Subcutaneous adipose tissue (tissue), 4 donors: ENCODE measurements around the gene PACSIN3. TPM values are rescaled to one million over a fixed set of nuclear protein-coding genes. Genes with fewer than 3 reads are reported as not detected.

Experiments
- total RNA-seq, 4 donors: library from RNA; depleted of rRNA; stranded (reverse); fragments of >200 nt; gene quantifications; one replicate each; pipeline ENCODE4 v1.1.0, GENCODE V29; 2016
- TF ChIP-seq, protein P1 (sequence below): fragments of 450-650 bp; IDR thresholded peaks from one replicate; pipeline ENCODE4 v1.5.1; 2016; ENCODE audit warnings: low read depth, mild to moderate bottlenecking, control low read depth, antibody characterized with exemption, moderate library complexity

The PACSIN3 gene
- total RNA-seq, 4 donors from 2014 or later = 5.4 to 33.5 (median 9.7) TPM

DNA sequence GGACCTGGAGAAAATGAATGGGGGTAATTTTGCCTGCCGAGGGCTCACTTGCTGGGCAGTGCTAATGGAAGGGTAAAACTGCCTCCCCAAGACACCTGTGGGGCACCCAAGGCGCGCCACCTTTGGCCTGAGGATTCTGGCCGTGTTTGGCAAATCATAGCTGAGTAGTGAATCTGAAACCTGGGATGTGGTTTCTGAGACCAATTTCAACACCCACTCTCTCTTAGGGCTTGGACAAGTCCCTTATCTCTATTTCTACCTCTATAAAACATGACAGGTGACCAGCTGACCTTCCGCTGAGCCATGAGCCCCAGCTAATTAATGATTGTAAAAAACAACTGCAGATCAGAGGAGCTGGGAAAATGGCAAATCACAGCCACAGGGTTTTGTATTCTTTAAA, 1.5 kb upstream of the PACSIN3 start:
- TF ChIP-seq, protein P1, sequence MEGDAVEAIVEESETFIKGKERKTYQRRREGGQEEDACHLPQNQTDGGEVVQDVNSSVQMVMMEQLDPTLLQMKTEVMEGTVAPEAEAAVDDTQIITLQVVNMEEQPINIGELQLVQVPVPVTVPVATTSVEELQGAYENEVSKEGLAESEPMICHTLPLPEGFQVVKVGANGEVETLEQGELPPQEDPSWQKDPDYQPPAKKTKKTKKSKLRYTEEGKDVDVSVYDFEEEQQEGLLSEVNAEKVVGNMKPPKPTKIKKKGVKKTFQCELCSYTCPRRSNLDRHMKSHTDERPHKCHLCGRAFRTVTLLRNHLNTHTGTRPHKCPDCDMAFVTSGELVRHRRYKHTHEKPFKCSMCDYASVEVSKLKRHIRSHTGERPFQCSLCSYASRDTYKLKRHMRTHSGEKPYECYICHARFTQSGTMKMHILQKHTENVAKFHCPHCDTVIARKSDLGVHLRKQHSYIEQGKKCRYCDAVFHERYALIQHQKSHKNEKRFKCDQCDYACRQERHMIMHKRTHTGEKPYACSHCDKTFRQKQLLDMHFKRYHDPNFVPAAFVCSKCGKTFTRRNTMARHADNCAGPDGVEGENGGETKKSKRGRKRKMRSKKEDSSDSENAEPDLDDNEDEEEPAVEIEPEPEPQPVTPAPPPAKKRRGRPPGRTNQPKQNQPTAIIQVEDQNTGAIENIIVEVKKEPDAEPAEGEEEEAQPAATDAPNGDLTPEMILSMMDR = no peak

DNA sequence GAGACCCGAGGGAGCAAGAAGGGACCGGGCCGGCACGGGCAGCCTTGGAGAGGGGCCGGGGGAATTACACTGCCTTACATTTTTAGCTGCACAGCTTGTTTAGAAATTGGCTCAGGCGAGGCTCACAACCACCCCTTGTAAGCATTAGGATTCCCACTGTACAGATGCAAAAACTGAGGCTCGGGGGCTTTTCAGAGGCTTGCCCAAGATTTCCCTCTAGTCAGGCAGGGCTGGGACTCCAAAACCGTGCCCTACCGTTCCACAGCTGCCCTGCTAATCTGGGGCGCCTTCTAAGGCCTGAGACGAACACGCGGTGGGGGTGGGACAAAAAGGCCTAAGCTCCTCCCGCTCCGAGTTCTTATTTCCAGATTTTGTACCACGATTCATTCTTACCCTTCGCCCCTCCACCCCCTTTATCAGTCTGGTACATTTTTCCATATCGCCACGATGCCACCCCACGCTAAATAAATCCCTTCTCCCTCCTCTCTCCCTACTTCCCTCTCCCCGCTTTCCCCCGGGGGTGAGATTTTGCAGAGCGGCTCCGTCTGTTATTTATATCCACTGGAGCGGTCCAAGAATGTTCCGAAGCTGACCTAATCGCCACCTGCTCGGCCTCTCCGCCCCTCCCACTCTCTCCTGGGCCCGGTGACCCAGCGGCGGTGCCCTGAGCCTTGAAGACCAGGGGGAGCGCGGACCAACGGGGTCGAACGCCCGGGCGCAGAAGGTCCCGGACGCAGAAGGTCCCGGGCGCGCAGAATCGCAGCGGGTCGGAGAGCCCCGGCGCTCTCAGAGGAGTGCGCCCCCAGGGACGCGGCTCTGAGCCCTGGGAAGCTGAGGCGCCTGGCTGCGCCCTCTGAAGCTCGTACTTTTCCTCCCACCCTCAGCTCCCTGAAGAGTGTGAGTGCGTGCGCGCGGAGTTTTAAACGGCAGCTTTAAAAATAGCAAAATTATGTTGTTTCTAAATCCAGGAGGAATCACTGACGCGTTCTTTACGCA, 764 bp upstream of the PACSIN3 start:
- TF ChIP-seq, protein P1 = no peak

DNA sequence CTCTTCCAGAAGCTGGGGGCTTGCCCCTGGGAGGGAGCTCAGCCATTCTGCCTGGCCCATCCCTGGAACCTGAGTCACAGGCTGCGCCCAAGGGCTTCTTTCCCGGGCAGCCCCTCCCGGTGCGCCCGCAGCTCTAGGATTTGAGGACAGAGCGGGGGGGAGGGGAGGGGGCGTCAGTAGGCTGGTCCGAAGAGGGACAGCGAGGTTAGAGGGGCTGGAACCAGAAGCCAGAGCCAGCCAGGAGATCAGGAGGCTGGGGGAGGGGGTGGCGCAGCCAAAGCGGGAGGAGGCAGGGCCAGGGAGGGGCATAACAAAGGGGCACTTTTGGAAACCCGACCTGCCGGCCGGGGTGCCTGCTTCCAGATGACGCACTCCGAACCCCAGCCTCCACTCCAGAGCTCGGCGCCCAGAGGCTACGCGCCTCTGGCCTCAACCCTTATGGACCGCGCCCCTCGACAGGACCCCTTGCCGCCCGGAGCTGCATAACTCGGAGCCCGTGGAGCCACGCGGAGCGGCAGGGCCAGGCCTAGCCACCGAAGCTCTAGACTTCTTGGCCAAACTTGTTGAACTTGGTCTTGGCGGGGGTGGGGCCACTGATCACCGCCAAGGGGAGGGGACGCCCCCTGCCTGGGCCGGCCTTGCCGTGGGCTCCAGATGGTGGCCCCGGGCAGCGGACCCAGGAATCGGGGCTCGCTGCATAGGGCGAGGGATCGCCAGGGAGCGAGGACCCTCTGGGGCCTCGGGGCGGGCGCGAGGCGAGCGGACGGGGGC, 744 bp downstream of the PACSIN3 start:
- TF ChIP-seq, protein P1 = no peak

DNA sequence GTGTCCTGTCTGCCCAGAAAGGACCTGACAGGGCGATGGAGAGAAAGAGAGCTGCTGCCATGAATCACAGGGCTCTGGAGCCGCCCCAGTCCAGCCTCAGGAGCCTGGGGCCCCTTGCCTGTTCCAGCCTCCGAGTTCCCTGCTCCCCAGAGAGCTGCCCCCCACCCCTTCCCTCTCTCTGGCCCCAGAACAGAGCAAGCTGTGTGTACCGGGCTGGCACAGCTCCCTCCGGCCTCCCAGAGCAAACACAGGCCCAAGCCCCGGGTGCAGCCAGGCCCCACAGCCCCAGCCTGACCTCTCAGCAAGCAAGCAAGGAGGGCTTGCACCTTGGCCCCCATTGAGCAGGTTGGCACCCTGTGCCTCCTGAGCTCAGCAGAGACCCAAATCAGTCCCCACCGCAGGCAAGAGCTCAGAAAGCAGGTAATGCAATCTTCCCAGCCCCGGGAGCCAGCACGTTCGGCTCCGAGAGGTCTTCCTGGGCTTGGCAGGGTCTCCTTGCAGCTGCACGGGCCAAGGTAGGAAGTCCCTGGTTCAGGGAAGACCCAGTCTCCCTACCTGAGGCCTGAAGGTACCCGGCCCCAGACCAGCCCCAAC, 1.4 kb downstream of the PACSIN3 start:
- TF ChIP-seq, protein P1 = no peak

DNA sequence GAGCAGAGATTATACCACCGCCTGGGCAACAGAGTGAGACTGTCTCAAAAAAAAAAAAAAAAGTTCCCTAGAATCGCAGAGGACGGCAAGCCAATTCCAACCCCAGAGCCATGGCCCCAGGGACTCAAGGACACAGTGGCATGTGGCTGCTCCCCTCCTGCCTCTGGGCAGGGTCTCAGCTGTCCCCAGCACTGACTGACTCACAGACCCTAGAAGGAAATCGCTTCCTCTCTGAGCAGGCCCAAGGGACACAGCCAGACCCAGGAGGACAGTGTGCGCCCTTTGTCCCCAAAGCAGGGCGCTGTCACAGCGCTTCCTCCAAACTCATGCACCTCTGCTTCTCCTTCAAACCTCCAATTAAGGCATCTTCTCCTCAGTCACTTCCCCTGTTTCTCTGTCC, 2.3 kb downstream of the PACSIN3 start:
- TF ChIP-seq, protein P1 = no peak

DNA sequence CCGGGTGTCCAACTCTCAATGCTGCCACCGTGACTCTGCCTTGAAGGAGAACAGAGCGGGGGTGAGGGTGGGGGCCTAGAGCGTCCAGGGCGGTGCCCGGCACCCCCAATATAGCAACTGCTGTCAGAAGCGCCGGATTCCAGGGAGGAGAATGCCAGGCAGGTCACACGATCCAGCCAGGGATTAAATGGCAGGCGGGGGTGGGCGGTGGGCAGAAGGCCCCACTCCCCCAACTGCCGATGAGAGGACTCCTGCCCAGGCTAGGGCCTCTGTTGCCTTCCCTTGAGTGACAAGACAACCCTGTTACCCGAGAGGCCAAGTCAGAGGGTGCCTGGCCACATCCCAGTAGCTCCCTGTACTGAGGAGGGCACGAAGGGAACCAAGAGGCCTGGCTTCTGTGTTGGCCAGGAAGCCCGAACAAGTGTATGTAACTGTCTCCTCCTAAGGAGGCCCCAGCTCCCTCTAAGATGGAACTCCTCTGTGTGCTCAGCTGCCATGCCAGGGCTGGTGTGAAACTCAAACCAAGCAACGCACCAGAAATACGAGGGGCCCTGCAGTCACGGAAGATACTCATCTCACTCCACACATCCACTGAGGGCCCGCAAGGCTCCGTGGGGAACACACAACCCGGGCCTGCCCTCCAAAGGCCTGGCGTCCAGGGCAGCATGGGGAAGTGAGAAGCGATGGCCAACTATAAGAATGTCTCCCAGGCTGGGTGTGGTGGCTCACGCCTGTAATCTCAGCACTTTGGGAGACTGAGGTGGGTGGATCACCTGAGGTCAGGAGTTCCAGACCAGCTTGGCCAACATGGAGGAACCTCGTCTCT, 3.0 kb downstream of the PACSIN3 start:
- TF ChIP-seq, protein P1 = no peak
